Mesenchymal stem cell (in vitro differentiated cells and primary cell): ENCODE results near the gene RHBDL1.

Source experiments
- DNase-seq: peaks from one replicate; pipeline ENCODE4 v3.0.0-alpha.2; 2013
- H2AFZ ChIP-seq: one replicate; pipeline ENCODE4 v1.6.1; 2013; ENCODE audit warnings: low read depth, mild to moderate bottlenecking, control low read depth, inconsistent platforms, low read length, moderate library complexity
- H2AK5ac ChIP-seq: 2 replicates; pipeline ENCODE4 v1.6.1; 2013; ENCODE audit warnings: low read length, moderate library complexity, mild to moderate bottlenecking, inconsistent platforms; ENCODE audit not compliant: severe bottlenecking
- H2BK120ac ChIP-seq: one replicate; pipeline ENCODE4 v1.6.1; 2013; ENCODE audit warnings: low read depth, mild to moderate bottlenecking, inconsistent platforms, low read length, moderate library complexity
- H2BK12ac ChIP-seq, 2 experiments: one replicate each; pipeline ENCODE4 v1.6.1; 2013; ENCODE audit warnings: inconsistent platforms in 2 of 2, low read length in 2 of 2, mild to moderate bottlenecking in 2 of 2, moderate library complexity in 2 of 2, control low read depth in 1 of 2
- H2BK15ac ChIP-seq: one replicate; pipeline ENCODE4 v1.6.1; 2013; ENCODE audit warnings: mild to moderate bottlenecking, low read depth, inconsistent platforms; ENCODE audit not compliant: poor library complexity, severe bottlenecking
- H2BK5ac ChIP-seq: 2 replicates; pipeline ENCODE4 v1.6.1; 2013; ENCODE audit warnings: low read depth, mild to moderate bottlenecking, low read length, control low read depth, inconsistent platforms; ENCODE audit not compliant: poor library complexity, severe bottlenecking
- H3K14ac ChIP-seq, 2 experiments: one replicate each; pipeline ENCODE4 v1.6.1; 2013; ENCODE audit warnings: inconsistent platforms in 2 of 2, low read length in 2 of 2, control low read depth in 1 of 2, mild to moderate bottlenecking in 1 of 2, moderate library complexity in 1 of 2
- H3K18ac ChIP-seq, 2 experiments: one replicate each; pipeline ENCODE4 v1.6.1; 2013; ENCODE audit warnings: inconsistent platforms in 2 of 2, low read length in 2 of 2, control low read depth in 1 of 2, low read depth in 1 of 2, mild to moderate bottlenecking in 1 of 2
- H3K23ac ChIP-seq, 2 experiments: one replicate each; pipeline ENCODE4 v1.6.1; 2013; ENCODE audit warnings: inconsistent platforms in 2 of 2, low read length in 2 of 2, mild to moderate bottlenecking in 2 of 2, moderate library complexity in 2 of 2, control low read depth in 1 of 2
- H3K27ac ChIP-seq: 2 replicates; pipeline ENCODE4 v1.5.1; 2013; ENCODE audit warnings: mild to moderate bottlenecking, moderate library complexity, low read length, control low read depth, inconsistent platforms; ENCODE audit not compliant: poor library complexity, severe bottlenecking
- H3K27me3 ChIP-seq, 2 experiments: 2 replicates each; pipeline versions ENCODE4 v1.6.1 to v1.7.0; 2013; ENCODE audit warnings: low read length in 2 of 2, mild to moderate bottlenecking in 2 of 2, moderate library complexity in 2 of 2, control low read depth in 1 of 2, inconsistent platforms in 1 of 2; ENCODE audit not compliant: control insufficient read depth in 1 of 2, insufficient read depth in 1 of 2
- H3K36me3 ChIP-seq, 2 experiments: 2 replicates each; pipeline versions ENCODE4 v1.6.1 to v1.7.0; 2013; ENCODE audit warnings: low read length in 2 of 2, control low read depth in 1 of 2, inconsistent platforms in 1 of 2, low read depth in 1 of 2, mild to moderate bottlenecking in 1 of 2; ENCODE audit not compliant: insufficient read depth in 2 of 2, control insufficient read depth in 1 of 2
- H3K4ac ChIP-seq, 2 experiments: one replicate each; pipeline ENCODE4 v1.6.1; 2013; ENCODE audit warnings: inconsistent platforms in 2 of 2, low read length in 2 of 2, mild to moderate bottlenecking in 2 of 2, moderate library complexity in 2 of 2, control low read depth in 1 of 2, low read depth in 1 of 2
- H3K4me1 ChIP-seq: 2 replicates; pipeline ENCODE4 v1.6.1; 2013; ENCODE audit warnings: low read depth, low read length, control low read depth; ENCODE audit not compliant: control insufficient read depth, insufficient read depth
- H3K4me2 ChIP-seq: 2 replicates; pipeline ENCODE4 v1.6.1; 2013; ENCODE audit warnings: low read length, mild to moderate bottlenecking, inconsistent platforms; ENCODE audit not compliant: poor library complexity, severe bottlenecking
- H3K4me3 ChIP-seq, 2 experiments: 2 replicates each; pipeline versions ENCODE4 v1.5.1 to v1.7.0; 2013; ENCODE audit warnings: low read length in 2 of 2, mild to moderate bottlenecking in 2 of 2, control low read depth in 1 of 2, low read depth in 1 of 2; ENCODE audit not compliant: insufficient read depth in 1 of 2
- H3K79me1 ChIP-seq: replicated peaks from 2 replicates; pipeline ENCODE4 v1.6.1; 2013; ENCODE audit warnings: mild to moderate bottlenecking, control low read depth, low read length, inconsistent platforms; ENCODE audit not compliant: poor library complexity, severe bottlenecking
- H3K9ac ChIP-seq: 2 replicates; pipeline ENCODE4 v1.7.0; 2013; ENCODE audit warnings: mild to moderate bottlenecking, low read length, moderate library complexity
- H3K9me3 ChIP-seq: 2 replicates; pipeline ENCODE4 v1.7.0; 2013; ENCODE audit warnings: mild to moderate bottlenecking, low read length; ENCODE audit not compliant: control insufficient read depth
- H4K8ac ChIP-seq: one replicate; pipeline ENCODE4 v1.6.1; 2013; ENCODE audit warnings: inconsistent platforms, mild to moderate bottlenecking, low read length, moderate library complexity
- H4K91ac ChIP-seq: one replicate; pipeline ENCODE4 v1.6.1; 2013; ENCODE audit warnings: mild to moderate bottlenecking, low read length, inconsistent platforms
- WGBS: methylation state at CpG from one replicate; pipeline ENCODE4 v1.1.7; 2013; ENCODE audit warnings: mixed read lengths; 5-methylcytosine and 5-hydroxymethylcytosine counted together

Gene RHBDL1

GRCh38 chr16:694863-695354 lies 19.4 kb downstream of the RHBDL1 start:
- Histone ChIP-seq H2BK120ac (no peak overlapping the region), H3K27ac (no peak overlapping the region), H4K8ac (no peak overlapping the region), H3K9ac (no peak overlapping the region), H3K4me1 (peaks cover 21% of the 10 kb centered on the region), H3K4me2 (no peak overlapping the region), H3K23ac (no peak overlapping the region), H3K4me3 (no peak overlapping the region), H2BK15ac (no peak overlapping the region), H3K4ac (no peak overlapping the region), H2AK5ac (no peak overlapping the region), H3K79me1 (peaks cover under 1% of the 10 kb centered on the region), H3K14ac (no peak overlapping the region), H4K91ac (no peak overlapping the region), H2BK12ac (no peak overlapping the region), H3K36me3 (peaks cover 0 to 3% of the 10 kb centered on the region in 2 experiments), H2BK5ac (no peak overlapping the region), H3K18ac (no peak overlapping the region), H2AFZ (no peak overlapping the region), H3K27me3 (peaks cover 64 to 66% of the 10 kb centered on the region in 2 experiments), H3K9me3 (no peaks in the 10 kb centered on the region)
- DNase-seq = no peak
- 4% methylated on average over 9 of the region's 37 CpGs for WGBS

DNA sequence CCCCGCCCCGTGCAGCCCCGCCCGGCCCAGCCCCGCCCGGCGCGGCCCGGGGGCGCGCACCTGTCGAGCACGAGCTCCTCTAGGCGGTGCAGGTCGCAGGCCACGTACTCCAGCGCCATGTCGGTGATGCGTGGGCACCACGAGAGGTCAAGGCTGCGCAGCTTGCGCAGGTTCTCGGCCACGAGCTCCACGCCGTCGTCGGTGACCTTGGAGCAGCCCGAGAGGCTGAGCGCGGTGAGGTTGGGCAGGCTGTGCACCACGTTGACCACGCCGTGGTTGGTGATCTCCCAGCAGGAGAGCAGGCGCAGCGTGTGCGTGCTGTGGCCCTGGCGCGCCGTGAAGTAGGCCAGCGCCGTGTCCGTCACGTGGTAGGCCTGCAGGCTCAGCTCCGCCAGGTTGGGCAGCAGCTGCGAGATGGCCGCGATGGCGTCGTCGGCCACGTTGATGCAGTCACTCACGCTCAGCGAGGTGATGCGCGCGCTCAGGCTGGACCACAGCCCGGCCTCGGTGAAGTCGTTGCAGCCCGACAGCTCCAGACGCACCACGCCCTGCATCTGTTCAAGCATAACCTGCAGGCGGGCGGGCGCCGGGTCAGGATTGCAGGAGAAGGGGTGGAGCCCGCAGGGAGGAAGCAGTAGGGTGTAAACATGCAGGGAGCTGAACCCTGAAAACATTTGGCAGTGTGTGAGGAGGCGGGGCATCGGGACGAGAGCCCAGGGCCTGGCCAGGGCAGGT lies 20.1 kb downstream of the RHBDL1 start:
- Histone ChIP-seq H4K8ac (no peak overlapping the region), H2BK15ac (no peak overlapping the region), H3K27me3 (peaks cover 69 to 71% of the 10 kb centered on the region in 2 experiments), H2AK5ac (no peak overlapping the region), H2BK5ac (no peak overlapping the region), H3K18ac (no peak overlapping the region), H3K4me3 (peak overlapping the region in 1 of 2 experiments; percentile 30), H3K79me1 (no peaks in the 10 kb centered on the region), H2BK12ac (no peak overlapping the region), H2AFZ (no peak overlapping the region), H3K4me1 (peaks cover 19% of the 10 kb centered on the region), H3K23ac (no peak overlapping the region), H4K91ac (no peak overlapping the region), H3K9ac (no peak overlapping the region), H3K27ac (no peak overlapping the region), H2BK120ac (no peak overlapping the region), H3K14ac (peak overlapping the region in 1 of 2 experiments; percentile 4), H3K4me2 (no peak overlapping the region), H3K4ac (no peak overlapping the region), H3K9me3 (no peaks in the 10 kb centered on the region), H3K36me3 (peaks cover 0 to 3% of the 10 kb centered on the region in 2 experiments)
- WGBS = 5% methylated on average over 58 of the region's 71 CpGs
- DNase-seq = no peak

DNA sequence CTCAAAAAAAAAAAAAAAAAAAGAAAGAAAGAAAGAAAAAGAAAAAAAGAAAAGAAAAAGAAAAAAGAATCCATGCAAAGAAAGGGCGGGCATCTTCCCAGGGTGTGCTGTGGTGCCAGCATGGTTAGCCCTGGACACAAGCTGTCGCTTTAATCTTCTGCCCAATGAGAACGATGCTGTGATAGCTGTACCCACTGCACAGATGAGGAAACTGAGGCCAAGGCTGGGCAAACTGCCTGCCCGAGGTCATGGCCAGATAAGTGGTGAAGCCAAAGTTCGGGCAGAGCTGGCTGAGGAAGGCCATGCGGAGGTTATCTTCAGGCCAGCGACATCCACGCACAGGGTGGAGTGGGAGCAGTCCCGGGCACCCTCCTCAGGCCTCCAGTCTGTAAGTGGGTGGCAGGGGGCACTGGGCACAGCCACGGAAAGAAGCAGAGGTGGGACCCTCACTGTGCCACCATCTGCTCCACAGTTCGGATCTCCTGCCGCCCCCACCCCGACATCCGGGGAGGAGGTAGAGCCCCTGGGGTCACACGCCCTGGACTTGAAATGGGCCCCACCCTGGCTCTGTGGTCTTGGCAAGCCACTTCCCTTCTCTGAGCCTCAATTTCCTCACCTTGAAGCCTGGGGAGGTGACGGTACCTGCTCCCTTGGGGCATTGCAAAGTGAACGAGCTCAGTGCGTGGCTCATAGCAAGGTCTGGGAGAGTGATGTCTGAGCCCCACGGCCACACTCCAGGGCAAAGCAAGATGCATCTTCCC lies 23.6 kb downstream of the RHBDL1 start:
- no peak overlapping the region for H4K91ac ChIP-seq
- H2BK120ac ChIP-seq = no peak overlapping the region
- peaks cover 77 to 83% of the 10 kb centered on the region in 2 experiments for H3K27me3 ChIP-seq
- no peak overlapping the region for H3K9ac ChIP-seq
- WGBS = 78% methylated on average over 19 of the region's 19 CpGs
- H2AK5ac ChIP-seq = no peak overlapping the region
- no peak overlapping the region for H2BK15ac ChIP-seq
- peaks cover 15% of the 10 kb centered on the region for H3K4me1 ChIP-seq
- H3K9me3 ChIP-seq = no peaks in the 10 kb centered on the region
- H3K4me3 ChIP-seq = no peak overlapping the region
- H2AFZ ChIP-seq = no peak overlapping the region
- H4K8ac ChIP-seq = no peak overlapping the region
- H2BK5ac ChIP-seq = no peak overlapping the region
- H3K14ac ChIP-seq = no peak overlapping the region
- H3K27ac ChIP-seq = no peak overlapping the region
- no peaks in the 10 kb centered on the region for H3K79me1 ChIP-seq
- H3K4me2 ChIP-seq = no peak overlapping the region
- DNase-seq = no peak
- H2BK12ac ChIP-seq = no peak overlapping the region
- H3K18ac ChIP-seq = no peak overlapping the region
- H3K4ac ChIP-seq = no peak overlapping the region
- peaks cover 0 to 3% of the 10 kb centered on the region in 2 experiments for H3K36me3 ChIP-seq
- peak overlapping the region in 1 of 2 experiments; percentile 9 for H3K23ac ChIP-seq
